HG03558 (cell line): ENCODE data around the gene USP21.
"Not testable (repeated sequence)": the region's sequence is repeated elsewhere in the genome, so short reads cannot be mapped to it uniquely, and the experiment has no call there.

Experiments
- ATAC-seq: cut with Tn5 transposase; IDR thresholded peaks from one replicate; pipeline ENCODE4 v1.9.1; 2021; ENCODE audit warnings: moderate number of reproducible peaks; ENCODE audit not compliant: unreplicated experiment; ENCODE audit errors: extremely low read depth

USP21 gene

GRCh38 chr1:161159087-161159912 is at the start of gene USP21:
Gene USP21, plus strand, starts transcription at chr1:161159500. Its CDS starts 1,141 bp downstream, at chr1:161160641.
- ATAC-seq, result peak; percentile 51

- ATAC-seq, result no peak
Observed at GRCh38 chr1:161111117-161111516, 48.2 kb upstream of the USP21 start.

GRCh38 chr1:161111527-161111926 is 47.8 kb upstream of the USP21 start:
- no peak for ATAC-seq

GRCh38 chr1:161113915-161114314 is 45.4 kb upstream of the USP21 start:
- no peak for ATAC-seq

- no peak for ATAC-seq
Observed at GRCh38 chr1:161114556-161114955, 44.7 kb upstream of the USP21 start.

- no peak for ATAC-seq
Observed at GRCh38 chr1:161115132-161115711, 44.1 kb upstream of the USP21 start.

GRCh38 chr1:161115961-161116360 is 43.3 kb upstream of the USP21 start:
- not testable (repeated sequence) for ATAC-seq

GRCh38 chr1:161117759-161118581 is 41.3 kb upstream of the USP21 start, which contains the start of the genes NIT1 and PFDN2:
Gene NIT1, plus strand, starts transcription at chr1:161118105. Its CDS starts 72 bp downstream, at chr1:161118177.
Gene PFDN2, minus strand, starts transcription at chr1:161118037. Its CDS starts 11 bp downstream, at chr1:161118026.
- ATAC-seq, result peak; percentile 64

GRCh38 chr1:161119092-161119903 is 40.0 kb upstream of the USP21 start:
- ATAC-seq, result no peak

GRCh38 chr1:161121042-161121650 is 38.2 kb upstream of the USP21 start:
- ATAC-seq, result no peak

- ATAC-seq, result no peak
Observed at GRCh38 chr1:161121834-161122233, 37.5 kb upstream of the USP21 start.

GRCh38 chr1:161122967-161123366 is 36.3 kb upstream of the USP21 start:
- no peak for ATAC-seq

GRCh38 chr1:161127649-161128048 is 31.7 kb upstream of the USP21 start:
- ATAC-seq, result no peak

GRCh38 chr1:161128591-161129420 is 30.5 kb upstream of the USP21 start:
- no peak for ATAC-seq

GRCh38 chr1:161130266-161130665 is 29.0 kb upstream of the USP21 start:
- ATAC-seq, result no peak

GRCh38 chr1:161131523-161132409 is 27.5 kb upstream of the USP21 start:
- ATAC-seq, result no peak

- peak; percentile 89 for ATAC-seq
Observed at GRCh38 chr1:161132410-161133219, 26.7 kb upstream of the USP21 start, which contains the start of gene DEDD. Gene DEDD, minus strand, starts transcription at chr1:161132667. Its CDS starts 8,205 bp downstream, at chr1:161124462.
